ENCODE results near the gene SLITRK2.

The SLITRK2 gene

DNA sequence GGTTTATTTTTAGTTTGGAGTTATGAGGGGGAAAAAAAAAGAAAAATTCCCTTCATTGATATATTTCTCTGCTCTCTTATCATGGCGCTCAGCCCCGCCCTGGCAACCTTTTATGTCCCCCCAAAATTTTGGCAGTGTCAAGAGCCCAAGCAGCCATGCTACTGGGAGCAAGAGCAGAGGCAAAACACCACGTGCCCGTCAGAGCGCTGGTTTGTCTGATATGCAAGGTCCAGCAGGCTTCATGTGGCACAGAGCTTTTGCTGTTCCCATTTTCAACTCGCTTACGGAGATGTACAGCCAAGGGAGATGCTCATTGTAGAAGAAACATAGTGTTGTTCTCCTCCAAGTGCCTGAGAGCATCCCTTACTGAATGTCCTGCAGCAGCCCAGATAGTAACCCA lies 27.3 kb downstream of the SLITRK2 start:
- H3K9me3 ChIP-seq (ENCODE audit: severe bottlenecking): no peaks in the 10 kb centered on the region
- no peaks in the 10 kb centered on the region for H3K36me3 ChIP-seq
- no peak overlapping the region for H3K4me3 ChIP-seq (ENCODE audit: low read depth, low read length)
- no peak for TF ChIP-seq CTCF (IDR thresholded peaks at IDR 0.05; ENCODE audit: low read depth, low read length)
- no peak overlapping the region for H3K27ac ChIP-seq
- peaks cover 66% of the 10 kb centered on the region for H3K27me3 ChIP-seq (ENCODE audit: insufficient read depth, low read depth, severe bottlenecking)
- no peak for DNase-seq

DNA sequence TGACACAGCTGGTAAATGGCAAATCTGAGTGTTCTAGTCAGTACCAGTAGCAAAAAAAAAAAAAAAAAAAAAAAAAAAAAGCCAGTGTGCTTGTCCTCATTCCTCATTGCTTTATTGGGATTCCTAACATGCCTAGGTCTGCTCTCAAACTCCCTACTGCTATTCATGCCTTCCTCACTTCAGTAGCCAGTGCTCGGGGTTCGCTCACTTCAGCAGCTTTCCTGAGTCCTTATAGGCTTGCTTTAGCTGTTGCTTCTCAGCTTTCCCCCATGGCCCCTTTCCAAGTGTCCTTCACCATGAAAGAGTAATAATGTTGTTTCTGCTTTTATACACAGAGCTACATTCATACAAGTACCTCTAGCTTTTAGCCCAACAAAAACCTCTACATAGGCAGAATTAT lies 30.8 kb downstream of the SLITRK2 start:
- no peak for TF ChIP-seq CTCF (IDR thresholded peaks at IDR 0.05; ENCODE audit: low read depth, low read length)
- H3K27me3 ChIP-seq (ENCODE audit: insufficient read depth, low read depth, severe bottlenecking): peaks cover 60% of the 10 kb centered on the region

DNA sequence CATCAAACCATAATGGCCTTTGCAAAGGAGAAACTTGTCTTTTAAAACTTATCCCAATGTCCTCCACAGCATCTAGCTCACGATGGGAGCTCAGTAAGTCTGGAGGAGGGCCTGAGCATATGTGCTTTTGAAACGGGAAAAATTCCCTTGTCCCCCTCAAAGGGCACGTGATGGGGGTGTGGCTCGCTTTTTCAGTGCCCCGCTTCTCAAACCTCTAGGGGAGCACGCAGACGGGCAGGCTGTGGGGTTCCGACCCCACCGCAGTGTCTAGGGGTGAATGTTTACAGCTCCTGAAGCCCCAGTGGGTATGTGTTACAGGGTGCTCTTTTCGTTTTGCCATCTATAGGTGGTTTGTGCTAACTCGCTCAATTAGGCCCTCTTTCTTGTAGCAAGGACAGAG lies 31.2 kb downstream of the SLITRK2 start:
- TF ChIP-seq CTCF (IDR thresholded peaks at IDR 0.05; ENCODE audit: low read depth, low read length): no peak
- DNase-seq: no peak
- peaks cover 59% of the 10 kb centered on the region for H3K27me3 ChIP-seq (ENCODE audit: insufficient read depth, low read depth, severe bottlenecking)
- H3K9me3 ChIP-seq (ENCODE audit: severe bottlenecking): no peaks in the 10 kb centered on the region
- H3K4me3 ChIP-seq (ENCODE audit: low read depth, low read length): no peak overlapping the region
- H3K27ac ChIP-seq: no peak overlapping the region
- H3K36me3 ChIP-seq: no peaks in the 10 kb centered on the region

More for the DNA sequence above, 30.8 kb downstream of the SLITRK2 start:
- H3K27ac ChIP-seq: no peak overlapping the region
- no peaks in the 10 kb centered on the region for H3K9me3 ChIP-seq (ENCODE audit: severe bottlenecking)
- H3K4me3 ChIP-seq (ENCODE audit: low read depth, low read length): no peak overlapping the region
- no peaks in the 10 kb centered on the region for H3K36me3 ChIP-seq
- DNase-seq: no peak

DNA sequence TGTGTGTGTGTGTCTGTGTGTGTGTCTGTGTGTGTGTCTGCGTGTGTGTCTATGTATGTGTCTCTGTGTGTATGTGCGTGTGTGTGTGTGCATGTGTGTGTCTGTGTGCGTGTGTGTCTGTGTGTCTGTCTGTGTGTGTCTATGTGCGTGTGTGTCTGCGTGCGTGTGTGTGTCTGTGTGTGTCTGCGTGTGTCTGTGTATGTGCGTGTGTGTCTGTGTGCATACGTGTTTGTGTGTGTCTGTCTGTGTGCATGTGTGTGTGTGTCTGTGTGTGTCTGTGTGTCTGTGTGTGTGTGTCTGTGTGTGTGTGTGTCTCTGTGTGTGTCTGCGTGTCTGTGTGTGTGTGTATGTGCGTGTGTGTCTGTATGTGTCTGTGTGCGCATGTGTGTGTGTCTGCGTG lies 35.6 kb downstream of the SLITRK2 start:
- Histone ChIP-seq H3K27ac (no peak overlapping the region), H3K36me3 (no peaks in the 10 kb centered on the region), H3K27me3 (ENCODE audit: insufficient read depth, low read depth, severe bottlenecking) (peaks cover 56% of the 10 kb centered on the region), H3K4me3 (ENCODE audit: low read depth, low read length) (no peak overlapping the region), H3K9me3 (ENCODE audit: severe bottlenecking) (no peaks in the 10 kb centered on the region)
- no peak for DNase-seq
- no peak for TF ChIP-seq CTCF (IDR thresholded peaks at IDR 0.05; ENCODE audit: low read depth, low read length)

DNA sequence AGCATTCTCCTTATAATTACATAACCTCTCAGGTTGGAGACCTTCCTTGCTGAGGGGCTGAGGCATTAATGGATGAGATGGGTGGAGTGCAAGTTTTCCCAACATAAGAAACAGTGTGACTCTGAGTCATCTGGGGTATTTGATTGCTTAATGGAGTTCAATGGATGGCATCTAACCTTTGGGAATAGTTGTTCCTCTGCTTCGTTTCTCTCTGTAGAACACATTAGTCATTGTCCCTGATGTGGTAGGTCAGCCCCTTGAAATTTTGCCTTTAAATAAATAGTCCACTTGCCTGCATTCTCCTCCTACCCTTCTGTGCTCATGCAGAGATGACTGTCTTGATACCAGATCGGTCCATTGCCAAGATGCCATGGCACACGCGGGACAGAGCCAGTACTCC lies 38.6 kb downstream of the SLITRK2 start:
- Histone ChIP-seq H3K4me3 (ENCODE audit: low read depth, low read length) (no peak overlapping the region), H3K27ac (no peak overlapping the region), H3K36me3 (no peaks in the 10 kb centered on the region), H3K27me3 (ENCODE audit: insufficient read depth, low read depth, severe bottlenecking) (peaks cover 46% of the 10 kb centered on the region), H3K9me3 (ENCODE audit: severe bottlenecking) (no peaks in the 10 kb centered on the region)
- no peak for TF ChIP-seq CTCF (IDR thresholded peaks at IDR 0.05; ENCODE audit: low read depth, low read length)
- no peak for DNase-seq

DNA sequence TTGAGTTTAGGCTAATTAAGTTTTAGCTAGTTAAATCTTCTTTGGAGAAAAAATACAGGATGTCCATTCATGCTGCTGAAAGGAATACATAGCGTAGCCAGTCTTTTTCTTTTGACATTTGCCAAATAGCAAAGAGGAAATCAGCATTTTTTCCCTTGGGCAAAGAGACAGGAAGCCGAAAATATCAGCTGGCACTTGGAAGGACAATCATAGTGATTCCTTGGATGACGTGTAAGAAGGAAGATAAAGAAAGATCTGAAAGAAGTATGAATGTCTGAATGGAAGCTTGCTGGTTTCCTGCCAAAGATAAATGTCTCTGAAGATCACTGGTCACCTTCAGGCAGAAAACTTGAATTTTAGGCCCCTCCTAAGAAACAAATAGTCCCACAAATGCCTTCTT lies 44.2 kb downstream of the SLITRK2 start:
- Histone ChIP-seq H3K4me3 (ENCODE audit: low read depth, low read length) (no peak overlapping the region), H3K27ac (no peak overlapping the region), H3K36me3 (no peaks in the 10 kb centered on the region), H3K27me3 (ENCODE audit: insufficient read depth, low read depth, severe bottlenecking) (peaks cover 33% of the 10 kb centered on the region), H3K9me3 (ENCODE audit: severe bottlenecking) (no peaks in the 10 kb centered on the region)
- no peak for TF ChIP-seq CTCF (IDR thresholded peaks at IDR 0.05; ENCODE audit: low read depth, low read length)
- DNase-seq: no peak
